Adipocyte (in vitro differentiated cells): ENCODE data around the gene KCNQ1OT1.

Source experiments
- DNase-seq: peaks from one replicate; pipeline ENCODE4 v3.0.0-alpha.2; 2015; ENCODE audit warnings: low read depth
- H3K27me3 ChIP-seq: replicated peaks from 2 replicates; pipeline ENCODE4 v1.7.0; 2013; ENCODE audit warnings: mild to moderate bottlenecking, low read length, moderate library complexity; ENCODE audit not compliant: control insufficient read depth, insufficient read depth
- H3K36me3 ChIP-seq: 2 replicates; pipeline ENCODE4 v1.7.0; 2013; ENCODE audit warnings: low read length, mild to moderate bottlenecking, moderate library complexity; ENCODE audit not compliant: control insufficient read depth, insufficient read depth, severe bottlenecking
- H3K4me1 ChIP-seq: 2 replicates; pipeline ENCODE4 v1.7.0; 2013; ENCODE audit warnings: mild to moderate bottlenecking, low read length, moderate library complexity; ENCODE audit not compliant: control insufficient read depth, insufficient read depth
- H3K4me3 ChIP-seq: 2 replicates; pipeline ENCODE4 v1.7.0; 2013; ENCODE audit warnings: mild to moderate bottlenecking, low read length, moderate library complexity
- H3K9ac ChIP-seq: 2 replicates; pipeline ENCODE4 v1.7.0; 2013; ENCODE audit warnings: mild to moderate bottlenecking, low read length, moderate library complexity
- H3K9me3 ChIP-seq: 2 replicates; pipeline ENCODE4 v1.7.0; 2013; ENCODE audit warnings: mild to moderate bottlenecking, low read length, moderate library complexity; ENCODE audit not compliant: control insufficient read depth

KCNQ1OT1 gene

GRCh38 chr11:2704896-2705606 is 5.3 kb upstream of the KCNQ1OT1 start:
- Histone ChIP-seq H3K9me3 (peaks cover 7% of the 10 kb centered on the region), H3K4me1 (peaks cover 31% of the 10 kb centered on the region), H3K9ac (no peak overlapping the region), H3K27me3 (no peaks in the 10 kb centered on the region), H3K4me3 (no peak overlapping the region), H3K36me3 (no peaks in the 10 kb centered on the region)
- no peak for DNase-seq

GRCh38 chr11:2704356-2704755 is 4.6 kb upstream of the KCNQ1OT1 start:
- Histone ChIP-seq H3K4me1 (peaks cover 26% of the 10 kb centered on the region), H3K9me3 (peaks cover 7% of the 10 kb centered on the region), H3K9ac (no peak overlapping the region), H3K27me3 (no peaks in the 10 kb centered on the region), H3K4me3 (no peak overlapping the region), H3K36me3 (no peaks in the 10 kb centered on the region)
- DNase-seq: no peak

DNA sequence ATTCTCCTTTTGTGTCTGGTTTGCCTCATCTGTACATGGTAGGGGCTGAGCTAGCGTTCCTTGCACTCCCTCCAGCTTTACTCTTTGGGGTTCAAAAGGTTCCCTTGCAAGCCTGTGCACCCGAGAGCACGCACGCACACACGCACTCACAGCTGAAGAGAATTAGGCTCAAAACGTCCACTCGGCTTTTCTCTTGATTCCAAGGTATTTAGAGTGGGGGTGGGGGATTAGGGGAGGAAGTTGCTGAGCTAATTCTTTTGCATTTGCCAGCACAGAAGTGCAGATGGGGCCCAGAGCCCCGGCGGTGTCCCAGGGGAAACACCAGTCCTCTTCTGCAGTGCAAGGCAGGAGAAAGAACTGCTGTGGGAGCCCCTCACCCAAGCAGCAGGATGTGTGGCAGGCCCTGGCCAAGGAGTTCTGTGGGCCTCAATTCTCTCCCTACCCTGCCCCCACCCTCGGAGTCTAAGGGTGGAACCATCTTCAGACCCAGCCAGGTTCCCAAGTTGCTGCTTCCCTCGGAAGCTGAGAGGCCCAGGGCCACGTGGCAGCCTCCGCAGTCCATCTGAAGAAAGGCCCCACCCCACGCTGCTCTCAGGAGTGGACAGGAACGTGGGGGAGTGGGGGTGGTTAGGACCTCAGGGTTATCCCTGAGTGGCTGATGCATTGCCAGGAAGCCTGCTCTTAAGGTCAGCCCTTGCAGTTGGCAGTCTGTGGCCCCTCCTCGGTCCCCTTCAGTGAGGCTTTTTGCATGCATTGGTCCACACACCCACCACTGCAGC is 3.8 kb upstream of the KCNQ1OT1 start:
- Histone ChIP-seq H3K9ac (no peak overlapping the region), H3K4me1 (peaks cover 20% of the 10 kb centered on the region), H3K36me3 (no peaks in the 10 kb centered on the region), H3K27me3 (no peaks in the 10 kb centered on the region), H3K9me3 (peaks cover 7% of the 10 kb centered on the region), H3K4me3 (no peak overlapping the region)
- peak; percentile 51 for DNase-seq

- H3K27me3 ChIP-seq: no peaks in the 10 kb centered on the region
- no peak for DNase-seq
- H3K9me3 ChIP-seq: peaks cover 7% of the 10 kb centered on the region
- H3K4me3 ChIP-seq: no peak overlapping the region
- no peaks in the 10 kb centered on the region for H3K36me3 ChIP-seq
- H3K4me1 ChIP-seq: peaks cover 13% of the 10 kb centered on the region
- H3K9ac ChIP-seq: no peak overlapping the region
These were observed 3.1 kb upstream of the KCNQ1OT1 start for GRCh38 chr11:2702771-2703362.

- no peak for DNase-seq
- peaks cover 7% of the 10 kb centered on the region for H3K9me3 ChIP-seq
- H3K27me3 ChIP-seq: no peaks in the 10 kb centered on the region
- H3K36me3 ChIP-seq: no peaks in the 10 kb centered on the region
- no peak overlapping the region for H3K4me3 ChIP-seq
- no peak overlapping the region for H3K9ac ChIP-seq
- H3K4me1 ChIP-seq: peaks cover 8% of the 10 kb centered on the region
These were observed 2.2 kb upstream of the KCNQ1OT1 start for GRCh38 chr11:2701898-2702434.

DNA sequence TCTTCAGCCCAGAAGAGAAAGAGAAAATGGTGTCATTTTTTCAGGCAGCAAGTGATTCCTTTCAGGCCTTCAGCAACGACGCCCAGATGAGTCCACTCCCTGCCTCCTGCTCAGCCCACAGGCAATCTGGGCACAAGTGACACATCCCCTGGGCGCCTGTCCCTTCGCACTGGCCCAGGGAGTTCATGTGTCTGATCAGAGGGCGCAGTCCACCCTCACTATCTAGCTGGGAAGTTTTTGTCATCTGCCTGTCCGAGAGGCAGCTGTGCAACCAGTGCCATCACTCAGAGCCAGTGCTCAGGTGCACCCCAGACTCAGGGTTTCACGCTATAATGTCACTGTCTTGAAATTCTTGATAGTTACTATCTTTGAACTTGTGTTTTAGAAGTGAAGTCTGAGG is 1.4 kb upstream of the KCNQ1OT1 start:
- H3K9ac ChIP-seq: no peak overlapping the region
- H3K4me3 ChIP-seq: no peak overlapping the region
- DNase-seq: no peak
- H3K9me3 ChIP-seq: peaks cover 2% of the 10 kb centered on the region
- H3K4me1 ChIP-seq: peaks cover 11% of the 10 kb centered on the region
- no peaks in the 10 kb centered on the region for H3K36me3 ChIP-seq
- H3K27me3 ChIP-seq: no peaks in the 10 kb centered on the region

DNA sequence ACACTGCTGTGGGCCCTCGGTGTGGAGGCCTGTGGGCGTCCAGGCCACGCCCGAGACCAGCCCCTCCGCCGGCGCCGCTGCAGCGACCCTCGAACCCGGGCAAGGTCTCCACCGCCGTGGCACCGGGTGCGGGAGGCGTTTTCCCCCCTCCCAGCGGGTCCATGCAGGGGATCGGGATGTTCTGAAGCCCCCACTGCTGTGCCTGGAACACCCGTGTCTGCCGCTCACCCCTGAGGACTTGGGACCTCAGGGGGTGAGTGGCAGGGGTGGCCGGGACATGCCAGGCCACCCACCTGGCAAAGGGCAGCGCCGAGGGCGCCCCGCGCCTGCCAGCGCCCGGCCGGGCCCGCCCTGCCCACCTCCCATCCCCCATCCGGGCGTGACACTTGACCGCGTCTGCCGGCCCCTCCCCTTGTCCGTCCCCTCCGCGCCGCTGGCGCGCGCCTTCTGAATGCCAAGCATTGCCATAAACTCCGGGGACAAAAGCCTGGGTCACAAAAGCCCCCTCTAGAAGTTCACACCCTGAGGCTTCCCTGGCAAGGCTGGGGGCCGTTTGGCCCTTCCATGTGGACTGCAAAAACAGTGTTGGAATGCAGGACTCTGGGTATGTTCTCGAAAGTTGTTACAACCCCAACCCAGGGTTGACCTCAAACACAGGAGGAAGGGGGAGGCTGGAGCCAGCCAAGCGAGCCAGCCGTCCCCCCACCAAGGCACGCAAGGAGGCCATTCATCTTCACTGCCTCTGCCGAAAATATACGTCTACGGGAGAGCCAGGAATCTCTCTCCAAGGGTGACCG is 819 bp upstream of the KCNQ1OT1 start:
- H3K27me3 ChIP-seq: no peaks in the 10 kb centered on the region
- no peaks in the 10 kb centered on the region for H3K36me3 ChIP-seq
- H3K9ac ChIP-seq: peak overlapping the region; percentile 87
- peak; percentile 63 for DNase-seq
- H3K4me1 ChIP-seq: peaks cover 17% of the 10 kb centered on the region
- peak overlapping the region; percentile 80 for H3K4me3 ChIP-seq
- no peaks in the 10 kb centered on the region for H3K9me3 ChIP-seq

DNA sequence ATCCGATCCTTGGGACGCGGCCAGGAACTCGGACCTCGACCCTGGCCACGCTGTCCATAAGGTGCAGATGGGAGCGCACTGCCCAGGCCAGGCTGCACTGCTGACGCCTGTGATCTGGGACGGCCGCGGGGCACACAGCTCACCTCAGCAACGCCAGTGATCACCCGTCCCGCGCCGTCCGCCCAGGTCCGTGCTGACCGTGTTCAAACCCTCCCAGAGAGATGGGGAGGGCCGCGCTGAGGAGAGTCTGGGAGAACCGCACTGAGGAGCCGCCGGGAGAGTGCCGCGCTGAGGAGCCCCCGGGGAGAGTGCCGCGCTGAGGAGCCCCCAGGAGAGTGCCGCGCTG is 636 bp downstream of the KCNQ1OT1 start:
- Histone ChIP-seq H3K4me1 (peaks cover 31% of the 10 kb centered on the region), H3K4me3 (peak overlapping the region; percentile 88), H3K9ac (peak overlapping the region; percentile 87), H3K9me3 (no peaks in the 10 kb centered on the region), H3K27me3 (no peaks in the 10 kb centered on the region), H3K36me3 (no peaks in the 10 kb centered on the region)
- DNase-seq: peak; percentile 43

DNA sequence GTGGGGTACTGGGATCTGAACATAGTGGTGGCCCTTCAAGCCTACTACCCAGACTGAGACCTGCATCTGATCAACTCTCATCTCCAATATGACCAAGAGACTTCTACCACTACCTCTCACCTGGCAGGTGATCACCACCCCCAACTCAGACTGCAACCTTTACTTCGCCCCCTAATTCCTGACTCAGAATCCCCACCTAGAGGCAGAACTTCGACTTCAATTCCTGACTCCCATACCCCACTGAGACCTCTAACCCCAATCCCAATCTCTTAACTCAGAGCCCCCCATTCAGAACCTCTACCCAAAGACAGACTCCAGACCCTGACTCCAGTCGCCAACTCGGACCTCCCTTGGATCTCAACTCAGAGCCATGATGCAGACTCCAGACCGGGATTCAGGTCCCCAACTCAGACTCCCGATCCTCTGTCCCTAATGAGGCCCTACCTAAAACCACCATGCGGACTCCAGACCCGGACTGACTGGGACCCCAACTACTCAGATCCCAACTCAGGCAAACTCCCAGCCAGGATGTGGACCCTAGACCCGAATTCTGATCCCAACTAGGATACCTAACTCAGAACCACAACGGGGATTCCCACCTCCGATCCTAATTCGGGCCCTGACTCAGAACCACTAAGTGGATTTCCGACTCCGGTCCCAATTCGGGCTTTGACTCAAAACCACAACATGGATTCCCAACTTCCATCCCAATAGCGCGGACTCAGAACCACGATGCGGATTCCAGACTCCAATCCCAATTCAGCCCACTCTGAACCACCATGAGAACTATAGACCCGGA is 1.2 kb downstream of the KCNQ1OT1 start:
- Histone ChIP-seq H3K9me3 (no peaks in the 10 kb centered on the region), H3K4me3 (peak overlapping the region; percentile 88), H3K9ac (peak overlapping the region; percentile 87), H3K4me1 (peaks cover 31% of the 10 kb centered on the region), H3K27me3 (no peaks in the 10 kb centered on the region), H3K36me3 (no peaks in the 10 kb centered on the region)
- DNase-seq: peak; percentile 28

GRCh38 chr11:2697866-2698265 is 1.9 kb downstream of the KCNQ1OT1 start:
- peaks cover 31% of the 10 kb centered on the region for H3K4me1 ChIP-seq
- no peaks in the 10 kb centered on the region for H3K36me3 ChIP-seq
- no peaks in the 10 kb centered on the region for H3K9me3 ChIP-seq
- H3K9ac ChIP-seq: peak overlapping the region; percentile 87
- DNase-seq: peak; percentile 23
- peak overlapping the region; percentile 88 for H3K4me3 ChIP-seq
- H3K27me3 ChIP-seq: no peaks in the 10 kb centered on the region
